Activated T-cell treated with anti-CD3 and anti-CD28 coated beads, Interleukin-2, amount 50 U/mL, for 72 hours (primary cell): ENCODE data around the gene MN1. TPM values are rescaled to one million over a fixed set of nuclear protein-coding genes. Genes with fewer than 3 reads are reported as not detected.
A peak's percentile ranks its signal among the peaks of the same experiment; 100 is the strongest.

Experiments used
- ATAC-seq, 2 donors: fragments of 150-1000 bp; cut with Tn5 transposase; replicated peaks in 1 of 2; 2 replicates each; pipeline ENCODE4 v1.10.0; 2021; ENCODE audit warnings: moderate library complexity in 2 of 2, mild to moderate bottlenecking in 1 of 2
- DNase-seq, 2 donors: peaks; one replicate each; pipeline ENCODE4 v3.0.0; 2021 to 2022; ENCODE audit warnings: mixed read lengths in 1 of 2
- H3K27ac Mint-ChIP-seq: one replicate; pipeline ENCODE4 v1.8.0; 2022; ENCODE audit warnings: mild to moderate bottlenecking, moderate library complexity, mixed read lengths
- H3K27me3 Mint-ChIP-seq: one replicate; pipeline ENCODE4 v1.8.0; 2022; ENCODE audit warnings: low read depth, mixed read lengths
- H3K36me3 Mint-ChIP-seq, 2 donors: one replicate each; pipeline ENCODE4 v1.8.0; 2022; ENCODE audit warnings: mixed read lengths in 2 of 2, mild to moderate bottlenecking in 1 of 2; ENCODE audit not compliant: insufficient read depth in 2 of 2
- H3K4me1 Mint-ChIP-seq: one replicate; pipeline ENCODE4 v1.8.0; 2022; ENCODE audit warnings: low read depth, mixed read lengths
- H3K4me3 Mint-ChIP-seq, 2 donors: one replicate each; pipeline ENCODE4 v1.8.0; 2022; ENCODE audit warnings: mild to moderate bottlenecking in 2 of 2, mixed read lengths in 2 of 2, moderate library complexity in 2 of 2
- H3K9me3 Mint-ChIP-seq, 2 donors: one replicate each; pipeline ENCODE4 v1.8.0; 2022; ENCODE audit warnings: mixed read lengths in 2 of 2
- total RNA-seq, 2 donors: library from RNA; stranded (reverse); gene quantifications; one replicate each; pipeline ENCODE4 v1.2.3, GENCODE V29; 2022

Gene MN1
- total RNA-seq, 2 donors from 2014 or later, result 0.02 to 0.14 TPM

DNA sequence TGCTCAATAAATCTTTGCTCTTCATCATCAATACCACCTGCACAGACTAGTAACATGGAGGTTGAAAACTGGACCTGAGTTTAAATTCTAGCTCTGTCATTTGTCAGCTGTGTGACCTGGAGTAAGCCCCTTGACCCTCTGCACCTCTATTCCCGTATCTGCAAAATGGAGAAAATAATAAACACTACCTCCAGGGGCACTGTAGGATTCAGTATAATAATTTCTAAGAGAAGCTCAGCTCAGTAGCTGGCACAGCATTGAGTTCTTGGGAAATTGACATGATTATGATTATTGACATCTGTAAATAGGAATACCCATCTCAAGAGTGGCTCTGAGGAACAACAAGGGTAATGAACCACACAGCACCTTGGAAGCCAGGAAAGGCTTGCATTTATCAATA, 78.4 kb downstream of the MN1 start:
- H3K27me3 Mint-ChIP-seq, result peaks cover 18% of the 10 kb centered on the region

GRCh38 chr22:27720860-27721259, 80.7 kb downstream of the MN1 start:
- Mint-ChIP-seq H3K36me3 (no peaks in the 10 kb centered on the region), H3K4me3 (no peak overlapping the region), H3K27ac (no peak overlapping the region), H3K27me3 (peaks cover 10% of the 10 kb centered on the region), H3K9me3 (peaks cover 3 to 8% of the 10 kb centered on the region in 2 donors), H3K4me1 (no peaks in the 10 kb centered on the region)
- DNase-seq (no peak), ATAC-seq (no peak)

More for the DNA sequence above, 78.4 kb downstream of the MN1 start:
- Mint-ChIP-seq H3K36me3 (no peaks in the 10 kb centered on the region), H3K27ac (no peak overlapping the region), H3K4me1 (no peaks in the 10 kb centered on the region), H3K4me3 (no peak overlapping the region), H3K9me3 (peaks cover 3 to 8% of the 10 kb centered on the region in 2 donors)
- DNase-seq (no peak), ATAC-seq (no peak)

- Mint-ChIP-seq H3K27ac (no peak overlapping the region), H3K9me3 (peaks cover 0 to 3% of the 10 kb centered on the region in 2 donors), H3K27me3 (peaks cover 10% of the 10 kb centered on the region), H3K36me3 (no peaks in the 10 kb centered on the region), H3K4me3 (no peak overlapping the region), H3K4me1 (no peaks in the 10 kb centered on the region)
- ATAC-seq, result peak in 1 of 2 donors; percentile 30
- no peak for DNase-seq
These were observed 81.9 kb downstream of the MN1 start for GRCh38 chr22:27719535-27720227.

DNA sequence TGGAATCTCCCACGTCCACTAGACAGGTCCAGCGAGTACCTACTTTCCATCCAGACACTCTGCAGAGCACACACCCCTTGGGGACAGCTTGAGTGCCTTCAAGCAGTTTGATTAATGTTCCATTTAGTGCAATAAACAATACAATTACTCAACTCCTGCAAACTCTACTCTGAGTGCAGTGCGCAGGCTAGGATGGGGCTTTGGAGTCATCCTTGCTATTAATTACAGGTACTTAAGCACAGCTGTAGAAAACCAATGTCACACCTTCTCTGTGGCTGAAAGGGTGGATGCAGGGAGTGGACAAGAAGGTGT, 82.6 kb downstream of the MN1 start:
- DNase-seq, result no peak
- H3K27ac Mint-ChIP-seq, result no peak overlapping the region
- no peaks in the 10 kb centered on the region for H3K36me3 Mint-ChIP-seq
- no peak overlapping the region for H3K4me3 Mint-ChIP-seq
- peaks cover 0 to 3% of the 10 kb centered on the region in 2 donors for H3K9me3 Mint-ChIP-seq
- ATAC-seq, result no peak
- H3K4me1 Mint-ChIP-seq, result no peaks in the 10 kb centered on the region
- peaks cover 9% of the 10 kb centered on the region for H3K27me3 Mint-ChIP-seq

- H3K4me3 Mint-ChIP-seq, result no peak overlapping the region
- DNase-seq, result no peak
- H3K9me3 Mint-ChIP-seq, result no peaks in the 10 kb centered on the region
- H3K4me1 Mint-ChIP-seq, result no peaks in the 10 kb centered on the region
- peaks cover 6% of the 10 kb centered on the region for H3K27me3 Mint-ChIP-seq
- no peak overlapping the region for H3K27ac Mint-ChIP-seq
- no peaks in the 10 kb centered on the region for H3K36me3 Mint-ChIP-seq
- ATAC-seq, result no peak
These were observed 83.1 kb downstream of the MN1 start for GRCh38 chr22:27718186-27719035.

- Mint-ChIP-seq H3K4me1 (no peaks in the 10 kb centered on the region), H3K27me3 (peaks cover 9% of the 10 kb centered on the region), H3K36me3 (no peaks in the 10 kb centered on the region), H3K27ac (no peak overlapping the region), H3K4me3 (no peak overlapping the region), H3K9me3 (no peaks in the 10 kb centered on the region)
- DNase-seq, result no peak
- ATAC-seq, result no peak
These were observed 84.5 kb downstream of the MN1 start for GRCh38 chr22:27717094-27717493.

DNA sequence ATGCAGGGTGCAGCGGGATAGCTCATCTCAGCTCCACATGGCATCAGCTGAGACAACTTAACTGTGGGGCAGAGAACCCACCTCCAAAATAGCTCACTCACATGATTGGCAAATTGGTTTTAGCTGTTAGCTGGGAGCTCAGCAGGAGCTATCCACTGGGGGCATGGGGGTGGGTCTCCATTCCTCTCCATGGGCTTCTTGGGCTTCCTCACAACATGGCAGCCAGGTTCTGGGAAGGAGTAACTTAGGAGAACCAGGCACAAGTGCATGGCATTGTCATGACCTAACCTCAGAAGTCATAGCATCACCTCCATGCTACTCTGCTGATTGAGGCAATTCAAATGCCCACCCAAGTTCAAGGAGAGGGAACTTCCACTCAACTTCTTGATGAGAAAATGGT, 85.5 kb downstream of the MN1 start:
- no peaks in the 10 kb centered on the region for H3K4me1 Mint-ChIP-seq
- ATAC-seq (no peak), DNase-seq (no peak)
- H3K27ac Mint-ChIP-seq, result no peak overlapping the region
- H3K4me3 Mint-ChIP-seq, result no peak overlapping the region
- H3K36me3 Mint-ChIP-seq, result no peaks in the 10 kb centered on the region
- H3K27me3 Mint-ChIP-seq, result peaks cover 11% of the 10 kb centered on the region
- H3K9me3 Mint-ChIP-seq, result no peaks in the 10 kb centered on the region

DNA sequence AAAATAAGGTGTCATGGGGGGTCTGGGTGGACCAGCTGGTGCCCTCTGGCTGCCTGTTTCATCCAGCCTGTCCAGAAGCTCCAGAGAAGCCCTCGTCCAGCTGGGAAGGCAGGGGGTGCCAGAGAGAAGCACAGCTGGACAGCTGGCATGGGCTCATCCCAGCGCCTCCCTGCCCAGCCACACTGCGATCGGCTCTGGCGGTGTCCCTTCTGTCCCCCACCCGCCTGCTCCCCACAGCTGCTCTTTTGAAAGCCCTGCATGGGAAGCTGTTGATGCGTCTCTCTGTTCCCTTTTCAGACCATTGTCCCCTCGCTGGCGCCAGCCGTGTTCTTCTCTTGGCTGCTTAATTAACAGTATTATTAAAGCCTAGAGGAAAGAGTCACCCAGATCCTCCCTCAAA, 86.5 kb downstream of the MN1 start:
- H3K27ac Mint-ChIP-seq, result no peak overlapping the region
- no peaks in the 10 kb centered on the region for H3K4me1 Mint-ChIP-seq
- H3K27me3 Mint-ChIP-seq, result peaks cover 18% of the 10 kb centered on the region
- DNase-seq (no peak), ATAC-seq (no peak)
- H3K4me3 Mint-ChIP-seq, result no peak overlapping the region
- peaks cover 0 to under 1% of the 10 kb centered on the region in 2 donors for H3K9me3 Mint-ChIP-seq
- H3K36me3 Mint-ChIP-seq, result no peaks in the 10 kb centered on the region

- H3K4me3 Mint-ChIP-seq, result no peak overlapping the region
- DNase-seq (no peak), ATAC-seq (no peak)
- no peaks in the 10 kb centered on the region for H3K4me1 Mint-ChIP-seq
- peaks cover 18% of the 10 kb centered on the region for H3K27me3 Mint-ChIP-seq
- no peak overlapping the region for H3K27ac Mint-ChIP-seq
- H3K36me3 Mint-ChIP-seq, result no peaks in the 10 kb centered on the region
- peaks cover 2% of the 10 kb centered on the region in 2 donors for H3K9me3 Mint-ChIP-seq
These were observed 87.5 kb downstream of the MN1 start for GRCh38 chr22:27714068-27714467.

- Mint-ChIP-seq H3K9me3 (peaks cover 2% of the 10 kb centered on the region in 2 donors), H3K27me3 (peaks cover 18% of the 10 kb centered on the region), H3K4me1 (no peaks in the 10 kb centered on the region), H3K27ac (no peak overlapping the region), H3K4me3 (no peak overlapping the region), H3K36me3 (no peaks in the 10 kb centered on the region)
- ATAC-seq (no peak), DNase-seq (no peak)
These were observed 88.1 kb downstream of the MN1 start for GRCh38 chr22:27713461-27713860.

- ATAC-seq (no peak), DNase-seq (no peak)
- Mint-ChIP-seq H3K36me3 (no peaks in the 10 kb centered on the region), H3K4me3 (no peak overlapping the region), H3K27me3 (peaks cover 18% of the 10 kb centered on the region), H3K27ac (no peak overlapping the region), H3K9me3 (peaks cover 2 to 3% of the 10 kb centered on the region in 2 donors), H3K4me1 (no peaks in the 10 kb centered on the region)
These were observed 89.8 kb downstream of the MN1 start for GRCh38 chr22:27711756-27712155.

- H3K4me1 Mint-ChIP-seq, result no peaks in the 10 kb centered on the region
- H3K27me3 Mint-ChIP-seq, result peaks cover 18% of the 10 kb centered on the region
- ATAC-seq, result no peak
- H3K36me3 Mint-ChIP-seq, result no peaks in the 10 kb centered on the region
- H3K9me3 Mint-ChIP-seq, result peaks cover 2 to 3% of the 10 kb centered on the region in 2 donors
- DNase-seq, result no peak
- no peak overlapping the region for H3K27ac Mint-ChIP-seq
- H3K4me3 Mint-ChIP-seq, result no peak overlapping the region
These were observed 90.5 kb downstream of the MN1 start for GRCh38 chr22:27711012-27711411.

- DNase-seq (no peak), ATAC-seq (peak; percentile 52 to 53)
These were observed 91.5 kb downstream of the MN1 start for GRCh38 chr22:27709919-27710675.

More at GRCh38 chr22:27709919-27710675, 91.5 kb downstream of the MN1 start:
- Mint-ChIP-seq H3K27ac (no peak overlapping the region), H3K36me3 (no peaks in the 10 kb centered on the region), H3K9me3 (peaks cover 2 to 3% of the 10 kb centered on the region in 2 donors), H3K4me1 (no peaks in the 10 kb centered on the region), H3K27me3 (peaks cover 18% of the 10 kb centered on the region), H3K4me3 (peak overlapping the region in 1 of 2 donors; percentile 1)
